ENCODE results near the gene KRTAP23-1.

KRTAP23-1 gene

DNA sequence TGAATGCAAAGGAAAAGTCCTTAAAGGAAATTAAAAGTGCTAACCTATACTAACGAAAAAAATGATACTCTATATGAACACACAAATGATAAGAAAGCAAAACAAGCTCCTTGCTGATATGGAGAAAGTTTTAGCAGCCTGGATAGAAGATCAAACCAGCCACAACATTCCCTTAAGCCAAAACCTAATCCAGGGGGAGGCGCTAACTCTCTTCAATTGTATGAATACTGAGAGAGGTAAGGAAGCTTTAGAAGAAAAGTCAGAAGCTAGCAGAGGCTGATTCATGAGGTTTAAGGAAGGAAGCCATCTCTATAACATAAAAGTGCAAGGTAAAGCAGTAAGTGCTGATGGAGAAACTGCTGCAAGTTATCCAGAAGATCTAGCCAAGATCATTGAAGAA, 3.4 kb downstream of the KRTAP23-1 start:
- H3K27ac ChIP-seq (ENCODE audit: poor library complexity, severe bottlenecking) = no peak overlapping the region
- H3K36me3 ChIP-seq (ENCODE audit: low read depth) = no peaks in the 10 kb centered on the region
- no peaks in the 10 kb centered on the region for H3K27me3 ChIP-seq (ENCODE audit: insufficient read depth, poor library complexity, severe bottlenecking)
- TF ChIP-seq, protein P1, sequence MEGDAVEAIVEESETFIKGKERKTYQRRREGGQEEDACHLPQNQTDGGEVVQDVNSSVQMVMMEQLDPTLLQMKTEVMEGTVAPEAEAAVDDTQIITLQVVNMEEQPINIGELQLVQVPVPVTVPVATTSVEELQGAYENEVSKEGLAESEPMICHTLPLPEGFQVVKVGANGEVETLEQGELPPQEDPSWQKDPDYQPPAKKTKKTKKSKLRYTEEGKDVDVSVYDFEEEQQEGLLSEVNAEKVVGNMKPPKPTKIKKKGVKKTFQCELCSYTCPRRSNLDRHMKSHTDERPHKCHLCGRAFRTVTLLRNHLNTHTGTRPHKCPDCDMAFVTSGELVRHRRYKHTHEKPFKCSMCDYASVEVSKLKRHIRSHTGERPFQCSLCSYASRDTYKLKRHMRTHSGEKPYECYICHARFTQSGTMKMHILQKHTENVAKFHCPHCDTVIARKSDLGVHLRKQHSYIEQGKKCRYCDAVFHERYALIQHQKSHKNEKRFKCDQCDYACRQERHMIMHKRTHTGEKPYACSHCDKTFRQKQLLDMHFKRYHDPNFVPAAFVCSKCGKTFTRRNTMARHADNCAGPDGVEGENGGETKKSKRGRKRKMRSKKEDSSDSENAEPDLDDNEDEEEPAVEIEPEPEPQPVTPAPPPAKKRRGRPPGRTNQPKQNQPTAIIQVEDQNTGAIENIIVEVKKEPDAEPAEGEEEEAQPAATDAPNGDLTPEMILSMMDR (IDR thresholded peaks at IDR 0.05; ENCODE audit: poor library complexity, severe bottlenecking) = no peak
- H3K4me1 ChIP-seq (ENCODE audit: insufficient read depth, poor library complexity, severe bottlenecking) = no peaks in the 10 kb centered on the region
- no peak for DNase-seq (ENCODE audit: low spot score)
- H3K9me3 ChIP-seq (ENCODE audit: severe bottlenecking) = no peaks in the 10 kb centered on the region
- ATAC-seq (ENCODE audit: low read depth) = no peak
- H3K4me3 ChIP-seq (ENCODE audit: severe bottlenecking) = no peak overlapping the region

DNA sequence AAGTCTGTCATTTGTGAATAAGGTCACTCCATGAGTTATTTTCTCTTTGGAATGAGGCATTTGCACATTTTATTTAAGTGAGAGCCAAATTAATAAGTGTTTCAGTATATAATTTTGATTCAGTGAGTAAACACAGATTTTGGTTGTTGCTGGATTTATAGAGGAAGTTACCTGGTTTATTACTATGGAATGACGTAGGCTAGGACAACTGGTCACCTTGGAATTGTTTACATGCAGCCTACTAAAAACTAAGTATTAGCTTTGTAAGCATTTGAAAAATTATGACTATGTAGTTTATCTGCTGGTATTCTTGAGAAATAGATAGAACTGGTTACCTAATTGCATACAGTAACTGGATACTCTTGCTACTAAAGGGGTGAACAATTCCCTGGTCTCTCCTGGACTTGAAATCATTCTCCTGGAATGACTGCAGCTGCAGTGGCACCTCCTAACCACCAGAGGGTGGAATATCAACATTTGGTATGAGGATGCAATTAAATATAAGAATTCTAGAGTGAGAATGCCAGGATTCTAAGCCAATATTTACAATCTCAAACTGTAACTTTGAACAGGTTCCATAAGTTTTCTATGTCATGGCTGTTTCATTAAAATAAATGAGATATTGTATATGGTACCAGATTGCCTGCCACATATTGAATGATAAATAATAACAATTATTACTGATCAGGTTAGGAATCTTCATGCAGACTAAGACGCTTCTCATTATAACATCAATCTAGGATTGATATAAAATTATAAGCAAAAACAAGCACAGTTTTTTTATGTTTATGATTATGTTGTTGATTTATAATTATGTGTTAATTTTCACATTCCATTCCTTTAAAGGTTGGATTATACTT, 7.5 kb downstream of the KRTAP23-1 start:
- H3K27me3 ChIP-seq (ENCODE audit: insufficient read depth, poor library complexity, severe bottlenecking) = no peaks in the 10 kb centered on the region
- TF ChIP-seq, protein P1 (IDR thresholded peaks at IDR 0.05; ENCODE audit: poor library complexity, severe bottlenecking) = peak; percentile 83
- H3K9me3 ChIP-seq (ENCODE audit: severe bottlenecking) = no peaks in the 10 kb centered on the region
- no peaks in the 10 kb centered on the region for H3K36me3 ChIP-seq (ENCODE audit: low read depth)
- DNase-seq (ENCODE audit: low spot score) (no peak), ATAC-seq (ENCODE audit: low read depth) (peak; percentile 69)
- peaks cover 4% of the 10 kb centered on the region for H3K4me1 ChIP-seq (ENCODE audit: insufficient read depth, poor library complexity, severe bottlenecking)
- no peak overlapping the region for H3K4me3 ChIP-seq (ENCODE audit: severe bottlenecking)
- H3K27ac ChIP-seq (ENCODE audit: poor library complexity, severe bottlenecking) = no peak overlapping the region

DNA sequence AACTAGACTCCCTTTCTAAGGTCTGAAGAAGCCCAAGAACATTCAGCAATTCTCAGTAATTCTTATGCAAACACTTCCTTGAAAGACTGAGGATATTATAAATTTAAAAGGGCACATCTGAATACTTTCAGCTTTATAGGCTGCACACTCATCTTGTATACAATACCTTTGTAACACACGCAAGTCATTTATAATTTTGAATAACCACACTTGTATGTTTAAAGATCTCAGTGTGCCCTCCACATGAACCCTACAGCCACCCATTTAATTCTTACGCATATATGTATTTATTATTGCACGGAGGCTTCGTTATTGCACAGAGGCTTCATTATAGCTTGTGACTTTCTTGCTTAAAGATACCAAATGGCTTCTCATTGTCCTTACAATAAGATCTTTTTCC, 9.7 kb downstream of the KRTAP23-1 start:
- H3K4me1 ChIP-seq (ENCODE audit: insufficient read depth, poor library complexity, severe bottlenecking) = peaks cover 4% of the 10 kb centered on the region
- no peaks in the 10 kb centered on the region for H3K36me3 ChIP-seq (ENCODE audit: low read depth)
- TF ChIP-seq, protein P1 (IDR thresholded peaks at IDR 0.05; ENCODE audit: poor library complexity, severe bottlenecking) = no peak
- no peaks in the 10 kb centered on the region for H3K27me3 ChIP-seq (ENCODE audit: insufficient read depth, poor library complexity, severe bottlenecking)
- no peak overlapping the region for H3K27ac ChIP-seq (ENCODE audit: poor library complexity, severe bottlenecking)
- no peak overlapping the region for H3K4me3 ChIP-seq (ENCODE audit: severe bottlenecking)
- DNase-seq (ENCODE audit: low spot score) (no peak), ATAC-seq (ENCODE audit: low read depth) (no peak)
- H3K9me3 ChIP-seq (ENCODE audit: severe bottlenecking) = no peaks in the 10 kb centered on the region

DNA sequence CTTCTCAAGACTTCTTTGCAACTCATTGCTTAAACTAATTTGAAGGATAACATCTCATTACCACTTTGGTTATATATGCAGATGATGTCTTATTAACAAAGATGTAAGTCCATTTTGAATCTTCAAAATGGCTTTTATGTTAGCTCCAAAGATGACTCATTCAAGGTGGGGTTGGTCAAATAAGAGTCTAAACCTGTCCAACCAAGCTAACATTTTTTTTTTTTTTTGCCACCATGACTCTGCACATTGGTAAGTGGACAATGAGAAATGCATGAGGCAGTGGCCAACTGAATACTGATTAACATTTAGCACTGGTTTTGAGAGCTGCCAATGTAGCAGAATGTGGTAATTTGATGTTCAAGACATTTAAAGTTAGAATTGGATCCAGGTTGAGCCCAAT, 10.6 kb downstream of the KRTAP23-1 start:
- Histone ChIP-seq H3K36me3 (ENCODE audit: low read depth) (no peaks in the 10 kb centered on the region), H3K4me3 (ENCODE audit: severe bottlenecking) (no peak overlapping the region), H3K9me3 (ENCODE audit: severe bottlenecking) (no peaks in the 10 kb centered on the region), H3K4me1 (ENCODE audit: insufficient read depth, poor library complexity, severe bottlenecking) (peaks cover 4% of the 10 kb centered on the region), H3K27ac (ENCODE audit: poor library complexity, severe bottlenecking) (no peak overlapping the region), H3K27me3 (ENCODE audit: insufficient read depth, poor library complexity, severe bottlenecking) (no peaks in the 10 kb centered on the region)
- no peak for ATAC-seq (ENCODE audit: low read depth)
- no peak for DNase-seq (ENCODE audit: low spot score)
- TF ChIP-seq, protein P1 (IDR thresholded peaks at IDR 0.05; ENCODE audit: poor library complexity, severe bottlenecking) = no peak

DNA sequence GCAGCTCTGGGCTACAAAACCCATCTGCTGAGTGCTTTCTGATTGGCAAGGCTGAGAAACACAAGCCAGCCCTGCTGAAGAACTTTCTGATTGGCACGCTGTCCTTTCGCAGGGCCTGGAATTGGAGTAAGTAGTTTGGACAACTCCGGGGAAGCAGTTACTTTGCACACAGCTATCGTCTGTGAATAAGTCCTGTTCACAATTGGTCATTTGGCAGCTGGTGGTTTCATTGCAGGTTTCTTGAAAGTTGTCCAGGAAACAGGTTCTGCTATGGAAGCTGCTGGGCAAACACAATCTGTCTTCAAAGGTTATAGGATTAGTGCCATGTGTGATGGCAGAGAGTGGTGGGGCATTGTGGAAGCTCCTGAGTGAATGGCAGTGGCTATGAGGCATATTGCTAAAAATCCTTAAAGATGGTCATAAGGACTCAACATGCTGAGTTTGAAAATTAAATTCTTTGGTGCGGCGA, 11.1 kb downstream of the KRTAP23-1 start, which contains the start of gene KRTAP27-1:
TSS of gene KRTAP27-1 (minus strand) at position 419 of the 469 bp plus-strand sequence. CDS start at position 393, 26 bp downstream.
- DNase-seq (ENCODE audit: low spot score) (no peak), ATAC-seq (ENCODE audit: low read depth) (no peak)
- H3K9me3 ChIP-seq (ENCODE audit: severe bottlenecking) = no peaks in the 10 kb centered on the region
- H3K36me3 ChIP-seq (ENCODE audit: low read depth) = no peaks in the 10 kb centered on the region
- H3K4me3 ChIP-seq (ENCODE audit: severe bottlenecking) = no peak within 1 kb of the TSS
- H3K27ac ChIP-seq (ENCODE audit: poor library complexity, severe bottlenecking) = no peak within 1 kb of the TSS
- TF ChIP-seq, protein P1 (IDR thresholded peaks at IDR 0.05; ENCODE audit: poor library complexity, severe bottlenecking) = no peak
- H3K27me3 ChIP-seq (ENCODE audit: insufficient read depth, poor library complexity, severe bottlenecking) = no peaks in the 10 kb centered on the region
- peaks cover 4% of the 10 kb centered on the region for H3K4me1 ChIP-seq (ENCODE audit: insufficient read depth, poor library complexity, severe bottlenecking)

Data from RWPE2 (cell line).